ENCODE measurements around the gene RAPGEF6.

DNA sequence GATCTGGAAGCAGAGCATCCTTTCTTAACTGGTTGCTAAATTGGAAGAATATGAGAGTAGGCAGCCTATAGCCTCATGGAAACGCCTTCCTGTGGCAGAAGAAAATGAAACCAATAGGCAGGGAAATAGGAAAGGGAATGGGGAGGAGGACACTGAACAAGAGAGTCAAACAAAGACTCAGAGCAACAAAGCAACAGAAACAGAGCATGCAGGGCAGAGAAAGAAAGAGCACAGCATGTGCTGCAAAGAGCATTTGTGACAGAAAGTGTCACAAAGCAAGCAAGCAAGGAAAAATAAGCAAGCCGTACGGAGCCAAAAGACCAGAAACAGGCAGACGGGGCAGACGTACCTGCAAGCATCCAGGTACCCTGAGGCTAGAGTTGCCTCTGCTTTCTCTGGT is 123.1 kb downstream of the RAPGEF6 start:
- TF ChIP-seq EZH2phosphoT487 (IDR thresholded peaks at IDR 0.05; ENCODE audit: insufficient read depth, low read depth) (no peak), EZH2 (IDR thresholded peaks at IDR 0.05; ENCODE audit: insufficient read depth, poor library complexity, severe bottlenecking) (no peak)

All from GM23248 (cell line).